Common myeloid progenitor, CD34-positive (primary cell): Measurements from ENCODE around the gene CPT1A.

Source experiments
- CTCF ChIA-PET: fragments of 350-600 bp; sonication (Branson Sonifier 250); formaldehyde crosslinking; loops from one replicate; lab custom pipeline; 2021; ENCODE audit warnings: antibody characterized with exemption; lab: Charles Lee
- POLR2A ChIA-PET: fragments of 350-600 bp; sonication (Branson Sonifier 250); formaldehyde crosslinking; loops from one replicate; lab custom pipeline; 2021; ENCODE audit warnings: antibody characterized with exemption; lab: Charles Lee
- DNase-seq, 3 donors: peaks; one replicate each; pipeline versions ENCODE4 v3.0.0 to v3.0.0-alpha.2; 2013
- H3K27ac ChIP-seq, 2 experiments: 1 replicate in 1 of 2; 2 replicates in 1 of 2; pipeline ENCODE4 v1.7.0; 2013; ENCODE audit warnings: inconsistent platforms in 2 of 2, low read length in 2 of 2, mild to moderate bottlenecking in 2 of 2, low read depth in 1 of 2, moderate library complexity in 1 of 2; ENCODE audit not compliant: severe bottlenecking in 2 of 2, insufficient read depth in 1 of 2, poor library complexity in 1 of 2
- H3K27me3 ChIP-seq, 5 experiments: replicated peaks in 2 of 5; 1 replicate in 3 of 5; 2 replicates in 2 of 5; pipeline versions ENCODE4 v1.6.1 to v1.7.0; 2013; ENCODE audit warnings: low read length in 4 of 5, mild to moderate bottlenecking in 2 of 5, moderate library complexity in 2 of 5, inconsistent platforms in 1 of 5; ENCODE audit not compliant: insufficient read depth in 5 of 5, control insufficient read depth in 4 of 5
- H3K36me3 ChIP-seq, 4 experiments: 1 replicate in 2 of 4; 2 replicates in 2 of 4; pipeline versions ENCODE4 v1.6.1 to v1.7.0; 2013; ENCODE audit warnings: low read length in 3 of 4, control low read depth in 1 of 4, mild to moderate bottlenecking in 1 of 4; ENCODE audit not compliant: control insufficient read depth in 4 of 4, insufficient read depth in 4 of 4
- H3K4me1 ChIP-seq, 4 experiments: 1 replicate in 3 of 4; 2 replicates in 1 of 4; pipeline versions ENCODE4 v1.6.1 to v1.7.1; 2013; ENCODE audit warnings: low read length in 3 of 4, mild to moderate bottlenecking in 3 of 4, control low read depth in 1 of 4, inconsistent platforms in 1 of 4, moderate library complexity in 1 of 4; ENCODE audit not compliant: control insufficient read depth in 4 of 4, insufficient read depth in 4 of 4; ENCODE audit errors: control extremely low read depth in 1 of 4
- H3K4me3 ChIP-seq, 7 experiments: 1 replicate in 4 of 7; 2 replicates in 3 of 7; pipeline versions ENCODE4 v1.5.1 to v1.7.0; 2013; ENCODE audit warnings: mild to moderate bottlenecking in 7 of 7, low read length in 6 of 7, moderate library complexity in 6 of 7, inconsistent platforms in 2 of 7, low read depth in 2 of 7, control low read depth in 1 of 7; ENCODE audit not compliant: insufficient read depth in 4 of 7, control insufficient read depth in 1 of 7; ENCODE audit errors: extremely low read depth in 1 of 7
- H3K9me3 ChIP-seq, 5 experiments: 1 replicate in 4 of 5; 2 replicates in 1 of 5; pipeline versions ENCODE4 v1.6.1 to v1.7.1; 2013; ENCODE audit warnings: low read length in 4 of 5, mild to moderate bottlenecking in 2 of 5, inconsistent platforms in 1 of 5, low read depth in 1 of 5, moderate library complexity in 1 of 5; ENCODE audit not compliant: control insufficient read depth in 4 of 5, insufficient read depth in 2 of 5; ENCODE audit errors: control extremely low read depth in 1 of 5
- WGBS: methylation state at CpG from one replicate; pipeline ENCODE4 v1.1.5; 2013; ENCODE audit not compliant: insufficient coverage; 5-methylcytosine and 5-hydroxymethylcytosine counted together

The CPT1A gene

DNA sequence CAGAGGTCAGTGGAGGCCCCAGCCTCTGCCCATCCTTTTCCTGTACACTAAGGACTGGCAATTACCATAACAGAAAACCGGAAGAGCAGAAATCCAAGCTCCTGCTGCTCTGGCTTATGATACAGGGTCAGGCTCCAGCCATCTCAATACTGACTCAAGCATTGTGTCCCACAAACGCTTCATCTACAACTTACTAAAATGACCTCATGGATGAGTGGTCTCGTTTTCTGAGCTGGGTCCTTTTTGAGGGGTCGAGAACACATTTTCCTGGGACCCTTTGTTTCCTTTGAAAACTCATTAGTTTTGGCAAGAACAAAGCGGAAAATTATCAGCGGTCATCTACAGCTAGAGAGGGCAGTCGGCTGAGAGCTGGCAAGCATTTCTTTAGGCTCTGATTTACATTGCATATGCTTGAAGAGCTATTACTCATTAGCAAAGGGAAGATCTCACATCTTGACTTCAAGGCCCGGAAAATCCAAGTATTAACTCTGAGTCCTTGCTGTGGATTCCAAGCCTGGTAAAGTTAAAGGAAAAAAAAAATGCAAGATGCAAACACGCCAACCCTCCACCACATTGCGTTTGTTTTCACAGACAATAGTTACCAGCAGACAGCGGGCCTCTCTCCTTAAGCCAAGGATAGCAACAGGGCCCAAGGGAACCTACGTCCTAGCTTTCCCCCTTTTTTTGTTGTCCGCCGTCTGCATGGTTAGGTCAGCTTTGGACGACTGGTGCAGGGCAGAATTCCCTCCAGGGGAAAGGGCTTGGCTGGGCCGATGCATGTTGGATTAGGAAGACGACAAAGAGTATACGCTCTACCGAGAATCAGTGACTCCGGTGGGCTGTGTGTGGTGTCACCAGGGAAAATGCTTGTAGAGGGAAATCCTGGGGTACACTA lies 92.2 kb downstream of the CPT1A start:
- Histone ChIP-seq H3K27me3 (no peaks in the 10 kb centered on the region), H3K4me1 (peaks cover 0 to 19% (median 11%) of the 10 kb centered on the region in 4 experiments), H3K27ac (no peak overlapping the region), H3K4me3 (peak overlapping the region in 2 of 7 experiments; percentile 68 to 73), H3K36me3 (peaks cover 12 to 34% (median 28%) of the 10 kb centered on the region in 4 experiments), H3K9me3 (no peaks in the 10 kb centered on the region)
- peak in 1 of 3 donors; percentile 4 for DNase-seq
- CTCF ChIA-PET = interaction anchor here (0.8 to 2.1 kb wide), 5 partner anchors 10 to 19 kb away, joined by 3 to 6 read pairs (median 3); no protein-coding TSS in a partner anchor
- POLR2A ChIA-PET = no interaction called here
- 97% methylated on average over 16 of the region's 20 CpGs for WGBS

- CTCF ChIA-PET = interaction anchor here (1.7 kb wide), 1 partner anchor 9 kb away, joined by 6 read pairs; no protein-coding TSS in a partner anchor
- DNase-seq = no peak
Measured at GRCh38 chr11:68748061-68748460, 93.7 kb downstream of the CPT1A start.

GRCh38 chr11:68743539-68743938 lies 98.2 kb downstream of the CPT1A start:
- CTCF ChIA-PET = interaction anchor here (1.5 kb wide), 1 partner anchor 12 kb away, joined by 3 read pairs; no protein-coding TSS in a partner anchor
- no peak overlapping the region for H3K27ac ChIP-seq

More at GRCh38 chr11:68748061-68748460, 93.7 kb downstream of the CPT1A start:
- Histone ChIP-seq H3K4me1 (peaks cover 0 to 19% (median 11%) of the 10 kb centered on the region in 4 experiments), H3K9me3 (no peaks in the 10 kb centered on the region), H3K4me3 (no peak overlapping the region), H3K36me3 (peaks cover 20 to 41% (median 30%) of the 10 kb centered on the region in 4 experiments), H3K27me3 (no peaks in the 10 kb centered on the region), H3K27ac (no peak overlapping the region)
- WGBS = no CpG with 5 or more reads among the region's 2 CpGs
- POLR2A ChIA-PET = no interaction called here

GRCh38 chr11:68741463-68741862 lies 100.3 kb downstream of the CPT1A start:
- H3K27ac ChIP-seq = no peak overlapping the region
- ChIA-PET POLR2A (no interaction called here), CTCF (interaction anchor here (1.3 kb wide), 1 partner anchor 10 kb away, joined by 4 read pairs; no protein-coding TSS in a partner anchor)
- no peak for DNase-seq
- H3K4me1 ChIP-seq = peaks cover 0 to 5% (median 0%) of the 10 kb centered on the region in 4 experiments
- H3K4me3 ChIP-seq = no peak overlapping the region
- H3K9me3 ChIP-seq = no peaks in the 10 kb centered on the region
- 100% methylated on average over 6 of the region's 7 CpGs for WGBS
- no peaks in the 10 kb centered on the region for H3K27me3 ChIP-seq
- peaks cover 19 to 85% (median 43%) of the 10 kb centered on the region in 4 experiments for H3K36me3 ChIP-seq

More at GRCh38 chr11:68743539-68743938, 98.2 kb downstream of the CPT1A start:
- Histone ChIP-seq H3K4me1 (no peaks in the 10 kb centered on the region), H3K27me3 (no peaks in the 10 kb centered on the region), H3K36me3 (peaks cover 23 to 73% (median 46%) of the 10 kb centered on the region in 4 experiments), H3K4me3 (no peak overlapping the region), H3K9me3 (no peaks in the 10 kb centered on the region)
- DNase-seq = no peak
- POLR2A ChIA-PET = no interaction called here
- WGBS = 100% methylated on average over 1 of the region's 3 CpGs

DNA sequence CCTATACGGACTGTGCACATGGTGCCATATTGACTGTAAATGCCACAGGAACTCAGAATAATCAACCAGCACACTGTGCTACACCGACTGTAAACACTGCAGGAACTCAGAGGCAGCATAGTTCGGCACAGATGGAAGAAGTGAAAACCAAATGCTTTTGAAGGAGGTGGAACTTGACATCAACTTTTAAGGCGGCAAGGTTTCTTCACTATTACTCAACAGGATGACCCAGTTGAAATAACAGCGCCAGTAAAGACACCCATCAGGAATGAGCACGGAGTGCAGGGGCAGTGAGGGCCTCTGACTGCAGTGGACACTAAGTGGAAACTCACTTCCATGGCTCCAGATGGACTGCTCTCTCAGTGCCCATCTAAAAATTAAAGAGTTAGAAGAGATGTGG lies 106.1 kb downstream of the CPT1A start:
- Histone ChIP-seq H3K4me1 (peaks cover 0 to 18% (median 2%) of the 10 kb centered on the region in 4 experiments), H3K36me3 (peaks cover 0 to 55% (median 12%) of the 10 kb centered on the region in 4 experiments), H3K27ac (no peak overlapping the region), H3K4me3 (no peak overlapping the region), H3K9me3 (no peaks in the 10 kb centered on the region), H3K27me3 (no peaks in the 10 kb centered on the region)
- ChIA-PET CTCF (no interaction called here), POLR2A (no interaction called here)
- WGBS = 96% methylated on average over 3 of the region's 6 CpGs
- no peak for DNase-seq

- ChIA-PET CTCF (no interaction called here), POLR2A (no interaction called here)
- Histone ChIP-seq H3K4me3 (no peak overlapping the region), H3K9me3 (no peaks in the 10 kb centered on the region), H3K36me3 (peaks cover 0 to 50% (median 10%) of the 10 kb centered on the region in 4 experiments), H3K27ac (no peak overlapping the region), H3K27me3 (no peaks in the 10 kb centered on the region), H3K4me1 (peaks cover 0 to 19% (median 2%) of the 10 kb centered on the region in 4 experiments)
- no peak for DNase-seq
- WGBS = 78% methylated on average over 6 of the region's 6 CpGs
Measured at GRCh38 chr11:68735125-68735524, 106.6 kb downstream of the CPT1A start.
